GM18858 (cell line): ENCODE data around the gene TTC21B.

Experiments
- ATAC-seq: cut with Tn5 transposase; IDR thresholded peaks from one replicate; pipeline ENCODE4 v1.9.1; 2021; ENCODE audit not compliant: unreplicated experiment

The TTC21B gene

GRCh38 chr2:165840333-165840958, 113.1 kb downstream of the TTC21B start:
- no peak for ATAC-seq

GRCh38 chr2:165839610-165840009, 114.0 kb downstream of the TTC21B start:
- ATAC-seq = no peak

GRCh38 chr2:165837122-165837521, 116.5 kb downstream of the TTC21B start:
- ATAC-seq = no peak

DNA sequence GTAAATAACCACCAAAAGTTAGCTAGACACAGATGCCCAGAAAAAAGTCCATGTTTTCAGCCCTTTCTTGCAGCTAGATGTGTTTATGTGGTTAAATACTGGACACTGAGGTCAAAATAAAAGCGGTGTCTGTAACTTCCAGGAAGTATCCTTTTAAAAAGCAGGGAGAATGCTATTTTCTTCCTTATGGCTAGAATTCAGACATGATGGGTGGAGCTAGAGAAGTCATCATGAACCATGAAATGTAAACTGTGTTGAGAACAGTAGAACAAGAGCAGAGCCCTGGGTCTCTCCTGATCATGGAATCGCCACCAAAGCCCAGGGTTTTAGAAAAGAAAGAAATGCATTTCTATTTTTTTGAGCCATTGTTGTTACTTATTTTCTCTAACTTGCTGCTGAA, 118.2 kb downstream of the TTC21B start:
- ATAC-seq = no peak

GRCh38 chr2:165833156-165833555, 120.4 kb downstream of the TTC21B start:
- no peak for ATAC-seq

DNA sequence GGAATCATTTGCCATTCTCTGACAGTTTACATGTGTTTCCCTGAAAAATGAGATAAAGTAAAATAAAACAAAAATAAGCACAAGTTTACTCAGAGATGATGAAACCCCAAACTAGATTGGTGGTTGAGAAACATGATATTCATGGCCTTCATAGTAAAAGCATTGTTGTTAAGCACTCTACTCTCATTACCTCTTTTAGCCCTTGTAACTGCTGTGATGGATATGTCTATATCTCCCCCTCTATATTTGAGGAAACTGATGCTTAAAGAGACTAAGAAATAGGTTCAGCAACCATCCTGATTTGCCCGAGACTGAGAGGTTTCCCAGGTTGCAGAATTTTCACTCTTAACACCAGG, 125.7 kb downstream of the TTC21B start:
- no peak for ATAC-seq

DNA sequence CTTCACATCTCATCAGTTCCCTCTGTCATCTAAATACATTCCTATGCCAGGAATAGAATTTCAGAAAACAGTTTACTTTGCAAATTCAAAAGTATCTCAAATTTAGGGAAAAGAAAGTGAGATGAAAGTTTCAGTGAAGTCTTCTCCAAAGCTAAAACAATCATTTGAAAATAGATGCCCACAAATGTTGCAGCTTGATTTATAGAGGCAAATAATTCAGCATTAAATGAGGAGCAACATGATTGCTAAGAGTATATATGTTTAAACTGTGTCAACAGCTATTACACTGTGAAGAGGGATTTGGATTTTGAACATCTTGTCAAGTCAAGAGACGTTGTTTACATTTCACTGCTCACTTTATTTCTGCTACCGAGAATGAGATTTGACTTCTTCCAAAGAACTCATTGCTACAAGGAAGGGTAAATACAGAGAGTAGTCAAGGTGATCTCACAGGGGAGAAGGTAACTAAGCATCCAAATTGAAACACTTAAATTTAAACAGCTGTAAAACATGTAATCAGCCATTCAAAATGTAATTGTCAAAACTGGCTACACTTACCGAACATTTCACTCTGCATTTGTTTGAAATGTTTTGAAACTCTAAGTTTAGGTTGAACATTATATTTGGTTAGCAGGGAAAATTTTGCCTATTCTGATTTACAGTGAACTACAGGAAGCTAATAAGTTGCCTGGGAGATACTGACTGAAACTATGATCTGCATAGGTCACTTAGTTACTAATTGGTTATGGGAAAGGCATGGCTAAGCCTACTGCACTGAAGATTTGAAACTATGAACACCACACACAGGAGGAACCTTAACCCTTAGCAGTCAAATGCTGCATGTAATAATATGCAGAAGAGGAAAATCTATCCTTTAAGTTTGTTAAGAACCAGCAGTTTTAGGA, 126.3 kb downstream of the TTC21B start:
- ATAC-seq = no peak

DNA sequence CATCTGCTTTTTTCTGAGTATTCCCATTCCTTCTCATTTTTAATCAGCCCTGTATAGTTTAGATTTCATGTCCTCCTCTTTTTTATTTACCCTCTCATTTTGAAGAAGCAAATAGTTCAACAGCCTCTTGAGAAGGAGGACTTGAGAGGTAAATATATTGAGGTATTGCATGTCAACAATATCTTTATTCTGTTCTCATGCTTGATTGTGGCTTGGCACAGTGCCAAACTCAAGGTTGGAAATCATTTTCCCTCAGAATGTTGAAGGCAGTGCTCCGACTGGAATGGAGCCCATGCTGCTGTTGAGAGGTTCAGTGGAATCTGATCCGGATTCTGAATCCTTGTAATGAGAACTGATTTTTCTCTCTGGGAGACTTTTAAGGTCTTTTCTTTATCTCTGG, 128.5 kb downstream of the TTC21B start:
- ATAC-seq = no peak
